Epidermal melanocyte (primary cell): ENCODE data around the gene LIPT1.
A peak's percentile ranks its signal among the peaks of the same experiment; 100 is the strongest.
"Not testable (repeated sequence)": the region's sequence is repeated elsewhere in the genome, so short reads cannot be mapped to it uniquely, and the experiment has no call there.

Source experiments
- DNase-seq: peaks from one replicate; pipeline ENCODE4 v3.0.0; 2011; ENCODE audit warnings: low spot score; ENCODE audit not compliant: insufficient read length

LIPT1 gene

DNA sequence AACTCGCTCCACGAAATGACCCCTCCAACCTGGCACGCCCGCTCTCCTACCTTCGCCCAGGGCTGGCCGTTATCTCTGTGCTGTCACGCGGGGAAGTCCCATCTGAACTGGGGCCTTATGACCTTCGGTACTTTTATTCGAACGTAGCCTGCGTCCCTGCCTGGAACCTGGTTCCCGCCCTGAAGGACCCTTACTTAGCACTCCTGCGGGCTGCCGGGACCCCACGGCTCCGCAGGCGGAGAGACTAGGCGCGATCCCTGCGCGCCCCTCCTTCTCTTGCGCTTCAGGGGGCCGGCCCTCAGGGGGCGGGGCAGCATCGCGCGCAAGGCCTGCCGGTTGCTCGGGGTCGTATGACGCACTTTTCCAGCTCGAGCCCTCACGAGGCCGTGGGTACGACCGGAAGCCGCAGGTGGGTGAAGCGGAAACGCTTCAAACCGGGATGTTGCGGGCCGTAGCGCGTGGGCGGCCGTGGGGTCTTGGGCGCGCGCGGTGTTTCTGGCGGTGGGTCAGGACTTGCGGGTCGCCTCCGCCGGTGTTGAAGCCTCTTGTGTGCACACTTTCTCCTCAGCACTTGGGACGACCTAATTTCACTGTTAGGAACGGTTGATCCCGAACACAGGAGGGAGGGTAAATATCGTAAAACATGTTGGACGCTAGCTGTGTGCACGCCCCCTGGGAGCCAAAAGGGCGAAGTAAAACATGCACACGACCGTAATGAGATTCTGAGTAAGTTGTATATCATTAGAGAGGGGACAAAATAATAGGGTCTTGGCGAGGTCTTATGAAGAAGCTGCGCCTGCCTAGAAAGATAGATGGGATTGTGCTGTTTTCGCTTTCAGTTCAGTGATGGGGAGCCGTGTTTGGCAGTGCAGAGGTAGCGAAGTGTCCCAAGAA, at the start of gene LIPT1, which contains the start of gene TSGA10:
TSS of gene LIPT1 (plus strand) at position 325 of the 894 bp plus-strand sequence. CDS start 6,991 bp downstream, outside the sequence.
TSS of gene TSGA10 (minus strand) at position 300 of the 894 bp plus-strand sequence. CDS start 45,503 bp downstream, outside the sequence.
- peak; percentile 94 for DNase-seq

GRCh38 chr2:99106913-99107312, 47.9 kb upstream of the LIPT1 start:
- no peak for DNase-seq

DNA sequence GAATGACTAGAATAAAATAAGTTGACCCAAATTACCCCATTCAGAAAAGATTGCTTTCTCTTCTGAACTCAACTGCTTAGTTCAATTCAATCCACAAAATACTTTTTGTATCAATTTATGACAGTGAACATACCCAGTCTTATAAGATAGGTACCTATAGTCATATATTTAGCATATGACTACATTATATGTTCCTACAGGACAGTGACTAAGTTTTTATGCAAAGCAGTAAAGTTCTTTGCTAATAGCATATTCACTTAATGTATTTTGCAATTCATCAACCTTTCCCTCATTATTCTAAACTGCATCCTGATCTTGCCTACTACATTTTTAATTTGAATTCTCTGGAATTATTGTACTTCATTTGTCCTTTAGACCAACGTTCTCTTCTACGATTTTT, 43.5 kb upstream of the LIPT1 start:
- no peak for DNase-seq

DNA sequence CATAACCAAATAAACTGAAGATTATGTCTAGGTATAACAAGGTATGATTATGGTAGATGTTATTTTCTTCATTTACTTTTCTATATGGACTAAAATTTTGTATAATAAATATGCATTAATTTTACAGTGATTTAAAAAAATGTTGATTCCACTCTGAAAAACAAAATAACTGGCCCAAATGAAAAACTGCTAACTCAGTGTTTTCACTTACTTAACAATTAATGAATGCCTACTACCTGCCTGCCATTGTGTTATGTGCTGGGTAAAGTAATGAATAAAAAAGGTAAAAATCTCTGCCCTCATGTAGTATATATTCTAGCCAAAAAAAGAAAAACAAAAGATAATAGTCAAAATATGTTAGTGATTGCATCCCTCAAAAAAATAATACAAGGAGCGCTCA, 42.8 kb upstream of the LIPT1 start:
- DNase-seq, result no peak

GRCh38 chr2:99112617-99113016, 42.1 kb upstream of the LIPT1 start:
- DNase-seq, result no peak

- no peak for DNase-seq
These were observed 26.8 kb upstream of the LIPT1 start for GRCh38 chr2:99127981-99128380.

- not testable (repeated sequence) for DNase-seq
These were observed 19.7 kb upstream of the LIPT1 start for GRCh38 chr2:99135044-99135556.

DNA sequence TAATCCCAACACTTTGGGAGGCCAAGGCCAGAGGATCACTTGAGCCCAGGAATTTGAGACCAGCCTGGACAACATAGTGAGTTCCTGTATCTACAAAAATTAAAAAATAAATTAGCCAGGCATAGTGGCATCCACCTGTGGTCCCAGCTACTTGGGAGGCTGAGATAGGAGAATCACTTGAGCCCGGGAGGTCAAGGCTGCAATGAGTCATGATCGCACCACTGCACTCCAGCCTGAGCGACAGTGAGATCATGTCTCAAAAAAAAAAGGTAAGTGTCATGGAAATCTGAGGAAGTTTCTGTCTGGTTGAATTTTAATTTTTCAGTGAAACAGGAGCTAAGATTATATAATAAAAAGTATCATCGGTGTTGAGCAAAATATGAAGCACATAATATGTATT, 15.8 kb upstream of the LIPT1 start:
- no peak for DNase-seq

DNA sequence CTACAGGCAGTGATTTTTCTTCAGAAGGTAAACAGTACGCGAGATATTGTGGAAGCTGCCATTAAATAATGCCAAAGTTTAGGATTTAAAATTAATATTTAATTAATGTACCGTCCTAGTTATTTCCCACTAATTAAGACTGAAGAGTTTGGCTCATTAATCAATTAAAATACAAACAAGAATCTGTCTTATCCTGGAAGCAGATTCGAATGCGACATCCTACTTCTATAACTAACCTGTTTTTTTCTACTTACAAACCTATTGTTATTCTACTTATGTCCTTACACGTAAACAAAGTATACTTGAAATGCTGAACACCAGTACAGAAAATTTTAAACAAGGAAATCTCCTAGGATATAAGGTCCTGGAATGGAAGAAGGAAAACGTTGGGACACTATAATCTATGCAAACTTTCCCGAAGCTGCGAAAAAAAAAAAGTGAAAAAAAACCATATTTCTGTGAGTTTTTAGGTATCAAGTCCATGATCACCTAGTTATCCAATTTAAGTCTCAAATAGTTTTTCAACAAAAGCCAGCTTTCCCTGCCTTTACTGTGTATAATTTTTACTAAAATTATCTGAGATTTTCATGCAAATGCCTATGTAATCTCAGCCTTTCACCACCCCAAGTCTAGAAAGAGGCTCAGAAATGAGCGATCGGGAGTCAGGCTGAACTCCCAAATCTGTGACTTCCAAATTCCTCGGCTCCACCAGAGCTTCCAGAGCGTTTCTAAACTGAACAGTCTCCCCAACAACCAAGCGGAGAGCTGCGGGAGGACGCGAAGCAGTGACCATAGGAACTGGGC, 14.5 kb upstream of the LIPT1 start:
- DNase-seq, result no peak

DNA sequence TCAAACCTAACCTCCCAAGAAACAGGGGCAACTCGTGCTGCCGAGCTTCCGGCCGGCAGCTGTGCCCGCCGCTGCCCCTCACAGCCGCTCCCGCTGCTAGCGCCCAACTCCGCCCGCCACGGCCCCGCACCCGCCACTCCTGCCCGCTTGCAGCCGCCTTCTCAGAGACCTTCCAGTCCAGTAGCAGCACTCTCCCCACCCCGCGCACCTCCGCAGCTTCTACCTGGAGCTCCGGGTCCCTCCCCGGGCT, 14.0 kb upstream of the LIPT1 start:
- DNase-seq, result no peak

DNA sequence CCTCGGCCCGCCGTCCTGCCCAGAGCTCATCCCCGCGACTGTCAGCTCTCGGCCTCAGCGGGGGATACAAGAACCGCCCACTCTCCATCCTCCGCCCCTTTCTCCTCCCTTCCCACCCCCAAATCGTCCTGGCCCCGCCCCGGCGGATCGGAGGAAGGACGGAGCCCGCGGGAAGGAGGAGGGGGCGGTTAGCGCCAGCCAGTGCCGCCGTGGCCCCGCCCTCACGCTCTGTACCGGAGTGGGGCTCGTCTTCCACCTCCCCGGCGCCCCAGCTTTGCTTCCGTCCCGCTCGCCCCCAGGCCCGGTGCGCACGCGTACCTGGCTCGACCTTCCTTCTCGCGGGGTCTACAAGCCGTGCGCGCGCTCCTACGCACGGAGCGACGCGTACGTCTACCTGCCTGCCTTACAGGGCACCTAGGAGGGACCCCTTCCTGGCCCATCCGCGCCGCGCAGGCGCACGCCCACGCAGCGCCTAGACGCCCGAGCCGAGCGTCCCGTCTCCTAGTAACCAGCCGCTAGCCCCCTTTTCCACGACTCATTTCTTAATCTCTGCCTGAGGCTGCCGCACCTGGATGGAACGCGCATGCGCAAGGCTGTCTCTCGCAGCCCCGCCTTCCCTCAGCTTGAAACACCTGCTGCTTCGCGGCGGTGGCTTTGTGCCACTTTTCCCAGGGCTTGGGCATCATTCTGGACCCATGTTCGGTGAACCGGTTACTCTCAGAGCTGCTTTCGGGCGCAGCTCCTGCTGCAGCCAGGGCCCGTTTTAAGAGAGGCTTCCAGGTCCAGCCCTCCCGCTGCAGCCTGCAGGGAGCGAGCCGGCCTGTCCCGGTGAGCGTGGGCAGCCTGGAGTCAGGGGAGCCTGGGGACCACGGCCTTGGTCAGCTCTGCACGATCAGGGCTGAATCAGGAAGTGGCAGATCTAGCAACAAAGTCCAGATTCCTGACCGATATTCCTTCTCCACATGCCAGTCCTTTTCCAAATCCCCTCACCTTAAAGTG, 13.4 kb upstream of the LIPT1 start, which contains the start of gene C2orf15:
TSS of gene C2orf15 (plus strand) at position 598 of the 999 bp plus-strand sequence. CDS start 8,852 bp downstream, outside the sequence.
- peak; percentile 59 for DNase-seq

GRCh38 chr2:99150706-99151105, 4.1 kb upstream of the LIPT1 start:
- no peak for DNase-seq

GRCh38 chr2:99152199-99152895, 2.4 kb upstream of the LIPT1 start:
- DNase-seq, result no peak

DNA sequence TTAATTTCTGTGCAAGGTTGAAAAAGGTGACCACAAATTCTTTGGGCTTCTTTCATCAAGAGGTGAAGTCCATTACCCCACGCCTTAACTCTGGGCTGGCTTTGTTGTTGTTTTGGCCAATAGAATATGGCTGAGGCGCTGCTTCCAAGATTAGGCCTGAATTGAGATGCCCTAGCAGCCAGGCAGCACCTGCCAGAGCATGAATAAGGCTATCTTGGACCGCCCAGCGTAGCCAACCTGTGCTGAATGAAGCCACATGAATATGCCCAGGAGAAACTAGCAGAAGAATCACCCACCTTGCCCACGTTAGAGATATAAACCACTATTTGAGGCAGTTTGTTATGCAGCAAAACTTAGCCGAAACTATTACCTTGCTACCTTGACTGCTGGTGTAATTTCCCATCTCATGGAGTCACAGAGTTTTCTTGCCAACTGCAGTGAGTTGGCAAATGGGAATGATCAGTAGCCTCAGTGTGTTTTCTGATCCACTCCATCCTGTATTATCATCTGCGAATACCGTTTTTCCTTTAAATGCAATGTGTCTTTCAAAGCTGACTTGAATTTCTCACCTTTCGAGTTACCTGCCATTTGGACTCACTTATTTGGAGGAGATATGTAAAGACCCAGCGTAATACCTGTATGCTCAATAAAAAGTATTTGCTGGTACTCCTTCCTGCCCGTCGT, 704 bp upstream of the LIPT1 start:
- DNase-seq, result no peak

DNA sequence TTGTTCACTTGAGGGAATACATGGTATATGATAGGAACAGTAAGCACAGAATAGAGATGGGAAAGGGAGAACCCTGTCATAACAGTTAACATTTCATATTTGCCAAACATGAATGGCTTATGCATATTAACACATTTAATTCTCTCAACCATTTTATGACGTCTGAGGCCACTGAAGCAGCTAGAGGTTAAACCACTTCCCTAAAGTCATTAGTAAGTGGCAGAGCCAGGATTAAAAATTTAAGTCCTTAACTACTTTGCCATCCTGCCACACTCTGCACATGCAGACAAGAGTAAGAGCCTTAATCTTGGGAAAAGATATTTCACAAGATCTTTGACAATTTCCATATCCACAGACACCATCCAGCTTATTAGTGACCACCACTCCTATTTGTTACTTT, 2.1 kb downstream of the LIPT1 start:
- no peak for DNase-seq

GRCh38 chr2:99158599-99158998, 3.8 kb downstream of the LIPT1 start:
- DNase-seq, result no peak

DNA sequence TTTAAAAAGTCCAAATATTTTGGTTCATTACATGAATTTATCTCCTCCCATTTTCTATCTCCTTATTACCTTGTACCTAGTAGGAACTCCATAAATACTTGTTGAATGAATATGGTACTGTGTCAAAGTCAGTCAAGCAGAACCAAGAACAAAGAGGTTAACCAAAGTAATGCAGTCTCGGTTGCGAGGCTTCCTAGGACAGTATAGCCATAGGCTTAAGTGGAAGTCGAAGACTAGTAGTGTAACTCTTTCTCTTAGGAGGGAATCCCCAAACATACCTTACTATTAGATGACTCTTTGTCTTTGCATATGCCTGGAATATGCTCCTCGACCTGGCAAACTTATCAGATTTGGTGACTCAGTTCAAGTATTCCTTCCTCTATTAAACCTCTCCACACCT, 4.8 kb downstream of the LIPT1 start:
- no peak for DNase-seq

- no peak for DNase-seq
These were observed 11.5 kb downstream of the LIPT1 start for GRCh38 chr2:99166218-99166617.

GRCh38 chr2:99169534-99169933, 14.8 kb downstream of the LIPT1 start:
- DNase-seq, result no peak
